ENCODE measurements around the gene DGKG. TPM values are rescaled to one million over a fixed set of nuclear protein-coding genes. Genes with fewer than 3 reads are reported as not detected.

The DGKG gene
- total and polyA plus RNA-seq, 4 donors: 2.1 to 13.7 (median 8.0) TPM

- H3K27ac ChIP-seq (ENCODE audit: low read depth in 1 of 2, low read length in 1 of 2): no peak overlapping the region
Observed at GRCh38 chr3:186193534-186194450, 168.2 kb downstream of the DGKG start.

GRCh38 chr3:186192823-186193222, 169.2 kb downstream of the DGKG start:
- TF ChIP-seq CTCF (IDR thresholded peaks at IDR 0.05; ENCODE audit: control extremely low read depth, extremely low read depth): no peak
- DNase-seq (no peak), ATAC-seq (ENCODE audit: insufficient read depth, low FRiP score) (no peak)
- Histone ChIP-seq H3K9me3 (ENCODE audit: control insufficient read depth in 4 of 4, insufficient read depth in 3 of 4, low read length in 3 of 4) (no peaks in the 10 kb centered on the region), H3K27ac (ENCODE audit: low read depth in 1 of 2, low read length in 1 of 2) (no peak overlapping the region), H3K4me3 (no peak overlapping the region), H3K4me1 (ENCODE audit: control insufficient read depth in 5 of 5, insufficient read depth in 5 of 5, low read length in 5 of 5) (peaks cover 0 to 14% (median 6%) of the 10 kb centered on the region in 5 donors), H3K27me3 (ENCODE audit: control insufficient read depth in 3 of 3, insufficient read depth in 3 of 3, low read length in 2 of 3) (peaks cover 3 to 46% (median 42%) of the 10 kb centered on the region in 3 donors), H3K36me3 (ENCODE audit: control insufficient read depth in 4 of 4, insufficient read depth in 4 of 4, low read length in 4 of 4) (no peaks in the 10 kb centered on the region), H3K9ac (ENCODE audit: insufficient read depth in 1 of 2, low read length in 2 of 2) (no peak overlapping the region)
- WGBS, 2 donors: 77 to 81% methylated on average over 6 of the region's 6 CpGs

More at GRCh38 chr3:186193534-186194450, 168.2 kb downstream of the DGKG start:
- 18 to 22% methylated on average over 63 to 75 of the region's 75 CpGs for WGBS, 2 donors
- Histone ChIP-seq H3K9me3 (ENCODE audit: control insufficient read depth in 4 of 4, insufficient read depth in 3 of 4, low read length in 3 of 4) (no peaks in the 10 kb centered on the region), H3K4me1 (ENCODE audit: control insufficient read depth in 5 of 5, insufficient read depth in 5 of 5, low read length in 5 of 5) (peaks cover 0 to 14% (median 6%) of the 10 kb centered on the region in 5 donors), H3K27me3 (ENCODE audit: control insufficient read depth in 3 of 3, insufficient read depth in 3 of 3, low read length in 2 of 3) (peaks cover 3 to 46% (median 42%) of the 10 kb centered on the region in 3 donors), H3K36me3 (ENCODE audit: control insufficient read depth in 4 of 4, insufficient read depth in 4 of 4, low read length in 4 of 4) (no peaks in the 10 kb centered on the region), H3K4me3 (no peak overlapping the region), H3K9ac (ENCODE audit: insufficient read depth in 1 of 2, low read length in 2 of 2) (peak overlapping the region; percentile 32)
- DNase-seq (peak; percentile 60 to 73 (median 65)), ATAC-seq (ENCODE audit: insufficient read depth, low FRiP score) (no peak)
- TF ChIP-seq CTCF (IDR thresholded peaks at IDR 0.05; ENCODE audit: control extremely low read depth, extremely low read depth): no peak

GRCh38 chr3:186189492-186189891, 172.5 kb downstream of the DGKG start:
- 97 to 100% methylated on average over 2 of the region's 2 CpGs for WGBS, 2 donors
- DNase-seq (no peak), ATAC-seq (ENCODE audit: insufficient read depth, low FRiP score) (no peak)
- Histone ChIP-seq H3K4me3 (no peak overlapping the region), H3K36me3 (ENCODE audit: control insufficient read depth in 4 of 4, insufficient read depth in 4 of 4, low read length in 4 of 4) (no peaks in the 10 kb centered on the region), H3K4me1 (ENCODE audit: control insufficient read depth in 5 of 5, insufficient read depth in 5 of 5, low read length in 5 of 5) (peaks cover 0 to 14% (median 8%) of the 10 kb centered on the region in 5 donors), H3K9ac (ENCODE audit: insufficient read depth in 1 of 2, low read length in 2 of 2) (no peak overlapping the region), H3K27ac (ENCODE audit: low read depth in 1 of 2, low read length in 1 of 2) (no peak overlapping the region), H3K9me3 (ENCODE audit: control insufficient read depth in 4 of 4, insufficient read depth in 3 of 4, low read length in 3 of 4) (no peaks in the 10 kb centered on the region), H3K27me3 (ENCODE audit: control insufficient read depth in 3 of 3, insufficient read depth in 3 of 3, low read length in 2 of 3) (peaks cover 3 to 35% (median 27%) of the 10 kb centered on the region in 3 donors)
- TF ChIP-seq CTCF (IDR thresholded peaks at IDR 0.05; ENCODE audit: control extremely low read depth, extremely low read depth): no peak
